Astrocyte (in vitro differentiated cells and primary cell): ENCODE results near the gene P4HA2. TPM values are rescaled to one million over a fixed set of nuclear protein-coding genes. Genes with fewer than 3 reads are reported as not detected.

Source experiments
- DNase-seq: peaks from one replicate; pipeline ENCODE4 v3.0.0-alpha.2; 2010; ENCODE audit warnings: low read depth
- FAIRE-seq: peaks from 2 replicates; lab custom pipeline; 2011; peaks lifted over from hg19 to GRCh38; lab: Jason Lieb, UNC
- H2AFZ ChIP-seq: 2 replicates; pipeline ENCODE4 v1.6.0; 2012; ENCODE audit warnings: low read depth, low read length, inconsistent platforms
- H3K27ac ChIP-seq: 2 replicates; pipeline ENCODE4 v1.5.1; 2011; ENCODE audit warnings: low read depth, low read length, inconsistent platforms
- H3K27me3 ChIP-seq: 2 replicates; pipeline ENCODE4 v1.6.0; 2011; ENCODE audit warnings: low read length, inconsistent platforms; ENCODE audit not compliant: insufficient read depth
- H3K36me3 ChIP-seq: 2 replicates; pipeline ENCODE4 v1.5.1; 2011; ENCODE audit warnings: low read length, inconsistent platforms; ENCODE audit not compliant: insufficient read depth
- H3K4me1 ChIP-seq: 2 replicates; pipeline ENCODE4 v1.5.1; 2011; ENCODE audit warnings: low read length, inconsistent platforms; ENCODE audit not compliant: insufficient read depth
- H3K4me2 ChIP-seq: 2 replicates; pipeline ENCODE4 v1.6.0; 2012; ENCODE audit warnings: low read length, inconsistent platforms
- H3K4me3 ChIP-seq: 2 replicates; pipeline ENCODE4 v1.5.1; 2011; ENCODE audit warnings: low read depth, mild to moderate bottlenecking, low read length, inconsistent platforms; ENCODE audit not compliant: insufficient read depth
- H3K79me2 ChIP-seq: 2 replicates; pipeline ENCODE4 v1.6.0; 2012; ENCODE audit warnings: mild to moderate bottlenecking, low read length, inconsistent platforms; ENCODE audit not compliant: insufficient read depth
- H3K9ac ChIP-seq: 2 replicates; pipeline ENCODE4 v1.6.0; 2012; ENCODE audit warnings: mild to moderate bottlenecking, low read length, inconsistent platforms
- H3K9me3 ChIP-seq: 2 replicates; pipeline ENCODE4 v1.5.1; 2012; ENCODE audit warnings: low read depth, mild to moderate bottlenecking, low read length, inconsistent platforms; ENCODE audit not compliant: insufficient read depth
- H4K20me1 ChIP-seq: 2 replicates; pipeline ENCODE4 v1.6.0; 2012; ENCODE audit warnings: low read length, inconsistent platforms; ENCODE audit not compliant: insufficient read depth
- H3K27ac Mint-ChIP-seq: one replicate; pipeline ENCODE4 v1.8.0; 2021; ENCODE audit warnings: mild to moderate bottlenecking, mixed read lengths; ENCODE audit not compliant: unreplicated experiment
- H3K27me3 Mint-ChIP-seq: one replicate; pipeline ENCODE4 v1.8.0; 2021; ENCODE audit warnings: low read depth, mixed read lengths; ENCODE audit not compliant: unreplicated experiment
- H3K36me3 Mint-ChIP-seq: one replicate; pipeline ENCODE4 v1.8.0; 2021; ENCODE audit warnings: low read depth, mixed read lengths; ENCODE audit not compliant: unreplicated experiment
- H3K4me1 Mint-ChIP-seq: one replicate; pipeline ENCODE4 v1.8.0; 2021; ENCODE audit warnings: low read depth, mixed read lengths; ENCODE audit not compliant: unreplicated experiment
- H3K4me3 Mint-ChIP-seq: one replicate; pipeline ENCODE4 v1.8.0; 2021; ENCODE audit warnings: mild to moderate bottlenecking, moderate library complexity, mixed read lengths; ENCODE audit not compliant: unreplicated experiment
- H3K9me3 Mint-ChIP-seq: one replicate; pipeline ENCODE4 v1.8.0; 2021; ENCODE audit warnings: mild to moderate bottlenecking, mixed read lengths; ENCODE audit not compliant: unreplicated experiment
- CTCF ChIP-seq: IDR thresholded peaks from 2 replicates; pipeline ENCODE4 v1.5.1; 2011; ENCODE audit warnings: low read depth, mild to moderate bottlenecking, inconsistent platforms, low read length, moderate library complexity; ENCODE audit not compliant: insufficient read depth
- EZH2 ChIP-seq: IDR thresholded peaks from 2 replicates; pipeline ENCODE4 v1.6.1; 2012; ENCODE audit warnings: mild to moderate bottlenecking, low read length, inconsistent platforms; ENCODE audit not compliant: insufficient read depth
- total RNA-seq: library from RNA; stranded (reverse); gene quantifications from 2 replicates; pipeline ENCODE4 v1.2.1, GENCODE V29; 2021

Gene P4HA2
- total RNA-seq, 1 donor from 2014 or later: 214 TPM

- Mint-ChIP-seq H3K27me3 (peaks cover 26% of the 10 kb centered on the region), H3K4me1 (peaks cover 23% of the 10 kb centered on the region), H3K9me3 (peaks cover 8% of the 10 kb centered on the region), H3K36me3 (no peaks in the 10 kb centered on the region), H3K4me3 (peak overlapping the region; percentile 74), H3K27ac (no peak overlapping the region)
- DNase-seq (no peak), FAIRE-seq (no peak)
- no peak overlapping the region for H3K4me3 ChIP-seq
- no peak overlapping the region for H3K4me2 ChIP-seq
- H4K20me1 ChIP-seq: peaks cover 24% of the 10 kb centered on the region
- no peaks in the 10 kb centered on the region for H3K27me3 ChIP-seq
- no peak overlapping the region for H3K9ac ChIP-seq
- TF ChIP-seq CTCF (no peak), EZH2 (no peak)
- peaks cover 27% of the 10 kb centered on the region for H3K79me2 ChIP-seq
- no peak overlapping the region for H3K27ac ChIP-seq
- H3K4me1 ChIP-seq: peaks cover 32% of the 10 kb centered on the region
- no peaks in the 10 kb centered on the region for H3K9me3 ChIP-seq
- H3K36me3 ChIP-seq: no peaks in the 10 kb centered on the region
- no peak overlapping the region for H2AFZ ChIP-seq
These were observed 1.6 kb upstream of the P4HA2 start for GRCh38 chr5:132229236-132229635.

GRCh38 chr5:132228241-132229035, 785 bp upstream of the P4HA2 start:
- peak overlapping the region; percentile 63 for H3K27ac Mint-ChIP-seq

More at GRCh38 chr5:132228241-132229035, 785 bp upstream of the P4HA2 start:
- Histone ChIP-seq H2AFZ (peak overlapping the region; percentile 74), H3K4me2 (peak overlapping the region; percentile 99), H3K4me3 (peak overlapping the region; percentile 74), H3K9ac (peak overlapping the region; percentile 88), H3K27me3 (no peaks in the 10 kb centered on the region), H3K9me3 (no peaks in the 10 kb centered on the region), H3K79me2 (peaks cover 35% of the 10 kb centered on the region), H3K4me1 (peaks cover 32% of the 10 kb centered on the region), H3K27ac (peak overlapping the region; percentile 71), H3K36me3 (no peaks in the 10 kb centered on the region), H4K20me1 (peaks cover 32% of the 10 kb centered on the region)
- H3K27me3 Mint-ChIP-seq: peaks cover 26% of the 10 kb centered on the region
- TF ChIP-seq EZH2: no peak
- no peak for TF ChIP-seq CTCF
- peaks cover 3% of the 10 kb centered on the region for H3K36me3 Mint-ChIP-seq
- DNase-seq (no peak), FAIRE-seq (no peak)
- peaks cover 8% of the 10 kb centered on the region for H3K9me3 Mint-ChIP-seq
- H3K4me1 Mint-ChIP-seq: peaks cover 31% of the 10 kb centered on the region
- peak overlapping the region; percentile 74 for H3K4me3 Mint-ChIP-seq
